HepG2 (cell line): ENCODE measurements around the gene FABP1.

Experiments used
- CTCF ChIP-seq: sonication (generic); formaldehyde crosslinking; IDR thresholded peaks from 2 replicates; pipeline ENCODE4 v1.5.0; 2020; ENCODE audit warnings: mild to moderate bottlenecking, missing genetic modification reagents, moderate library complexity
- HNRNPK ChIP-seq: fragments of 200-400 bp; formaldehyde crosslinking; IDR thresholded peaks from 2 replicates; pipeline ENCODE4 v1.6.1; 2018; ENCODE audit warnings: low read length, low read depth, moderate library complexity, mild to moderate bottlenecking; ENCODE audit not compliant: poor library complexity, severe bottlenecking
- POLR2A ChIP-seq, 2 experiments: IDR thresholded peaks; 2 replicates each; pipeline ENCODE4 v1.6.1; 2011; ENCODE audit warnings: low read depth in 2 of 2, low read length in 2 of 2, mild to moderate bottlenecking in 1 of 2, moderate library complexity in 1 of 2; ENCODE audit not compliant: insufficient read depth in 1 of 2
- POLR2AphosphoS5 ChIP-seq: IDR thresholded peaks from 2 replicates; pipeline ENCODE4 v1.6.1; 2012; ENCODE audit warnings: low read depth, low read length
- THAP7 ChIP-seq: sonication (generic); formaldehyde crosslinking; IDR thresholded peaks from 2 replicates; pipeline ENCODE4 v1.8.1; 2023; ENCODE audit warnings: mild to moderate bottlenecking, missing genetic modification reagents
- ZBTB33 ChIP-seq: sonication (generic); formaldehyde crosslinking; IDR thresholded peaks from 2 replicates; pipeline ENCODE4 v1.4.0; 2020; ENCODE audit warnings: missing genetic modification reagents
- ZNF605 ChIP-seq: sonication (generic); formaldehyde crosslinking; IDR thresholded peaks from 2 replicates; pipeline ENCODE4 v1.8.0; 2022; ENCODE audit warnings: mild to moderate bottlenecking, missing genetic modification reagents
- ZNF616 ChIP-seq: sonication (generic); formaldehyde crosslinking; IDR thresholded peaks from 2 replicates; pipeline ENCODE4 v1.5.0; 2020; ENCODE audit warnings: low read depth, mild to moderate bottlenecking, missing genetic modification reagents

- no peak for TF ChIP-seq CTCF (CRISPR knock-in tag)
- TF ChIP-seq ZNF605 (CRISPR knock-in tag), result no peak
- TF ChIP-seq POLR2AphosphoS5, result no peak
- TF ChIP-seq THAP7 (CRISPR knock-in tag), result no peak
- TF ChIP-seq POLR2A (IDR thresholded peaks at IDR 0.05; ENCODE audit: insufficient read depth in 1 of 2, low read depth in 2 of 2, low read length in 2 of 2), result no peak
- no peak for TF ChIP-seq ZNF616 (CRISPR knock-in tag)
- no peak for TF ChIP-seq HNRNPK
- TF ChIP-seq ZBTB33, result no peak
These were observed 38.9 kb downstream of the FABP1 start for GRCh38 chr2:88088999-88089398.
